Activated CD8-positive, alpha-beta memory T cell treated with anti-CD3 and anti-CD28 coated beads, Interleukin-2, amount 50 U/mL, for 48 hours (primary cell): ENCODE measurements around the gene KCNJ10.

Source experiments
- DNase-seq: peaks from one replicate; pipeline ENCODE4 v3.0.0-alpha.2; 2020

Gene KCNJ10

DNA sequence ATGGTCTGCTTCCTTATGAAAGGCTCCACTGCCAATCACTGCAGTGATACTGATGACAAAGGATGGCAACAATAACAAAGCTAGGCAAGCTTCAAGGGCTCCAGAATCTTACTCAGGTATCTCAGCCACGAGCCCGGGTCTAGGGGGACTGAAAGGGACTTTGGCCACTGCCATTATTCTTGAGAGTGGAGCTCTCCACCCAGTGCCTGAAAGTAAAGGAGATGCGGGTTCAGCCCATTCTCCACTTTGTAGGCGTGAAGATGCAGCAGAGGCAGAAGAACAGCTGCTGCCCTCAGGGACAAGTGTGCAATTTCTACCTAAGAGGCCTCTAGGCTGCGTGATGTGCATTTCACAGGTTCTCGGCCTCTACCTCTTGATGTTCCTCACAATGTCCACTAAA lies 84.5 kb downstream of the KCNJ10 start:
- no peak for DNase-seq

DNA sequence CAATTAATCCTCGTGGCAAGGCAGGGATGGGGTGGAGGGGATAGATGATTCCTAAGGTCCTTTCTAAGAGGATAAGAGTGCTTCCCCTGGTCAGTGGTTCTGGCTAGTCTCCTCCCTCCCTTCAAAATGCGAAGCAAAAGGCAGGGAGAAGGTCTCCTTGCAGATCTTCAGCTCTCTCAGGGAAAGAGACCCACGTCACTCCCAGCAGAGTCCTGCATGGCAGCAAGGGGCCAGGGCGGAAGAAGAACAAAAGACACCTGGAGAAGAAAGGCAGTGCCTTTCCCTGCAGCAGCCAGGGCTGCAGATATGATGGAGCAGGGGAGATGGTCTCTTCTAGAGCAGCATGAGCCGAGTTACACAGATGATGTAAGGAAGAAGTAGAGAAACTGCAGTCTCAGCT lies 86.3 kb downstream of the KCNJ10 start:
- no peak for DNase-seq

GRCh38 chr1:159982280-159982679 lies 87.7 kb downstream of the KCNJ10 start:
- DNase-seq, result no peak

GRCh38 chr1:159981351-159982055 lies 88.5 kb downstream of the KCNJ10 start:
- no peak for DNase-seq

GRCh38 chr1:159980786-159981185 lies 89.2 kb downstream of the KCNJ10 start:
- no peak for DNase-seq

DNA sequence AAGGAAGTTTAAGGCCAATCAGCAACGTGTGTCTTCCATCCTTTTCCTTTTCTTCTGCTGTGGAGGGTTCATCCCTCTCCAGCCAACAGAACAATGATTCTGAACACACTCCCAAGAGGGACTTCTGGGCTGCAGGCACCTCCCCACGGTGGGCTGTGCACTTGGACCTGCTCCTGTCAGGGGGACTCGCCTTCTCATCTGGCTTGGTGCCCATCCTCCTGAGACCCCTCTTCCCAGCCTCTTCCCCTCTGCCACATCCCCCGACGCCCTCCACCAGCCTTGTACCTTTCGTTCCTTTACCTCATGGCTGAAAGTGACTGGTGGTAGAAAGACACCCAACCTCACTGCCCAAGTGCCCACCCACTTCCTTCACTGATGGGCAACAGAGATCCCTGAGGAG lies 89.9 kb downstream of the KCNJ10 start:
- DNase-seq, result no peak

DNA sequence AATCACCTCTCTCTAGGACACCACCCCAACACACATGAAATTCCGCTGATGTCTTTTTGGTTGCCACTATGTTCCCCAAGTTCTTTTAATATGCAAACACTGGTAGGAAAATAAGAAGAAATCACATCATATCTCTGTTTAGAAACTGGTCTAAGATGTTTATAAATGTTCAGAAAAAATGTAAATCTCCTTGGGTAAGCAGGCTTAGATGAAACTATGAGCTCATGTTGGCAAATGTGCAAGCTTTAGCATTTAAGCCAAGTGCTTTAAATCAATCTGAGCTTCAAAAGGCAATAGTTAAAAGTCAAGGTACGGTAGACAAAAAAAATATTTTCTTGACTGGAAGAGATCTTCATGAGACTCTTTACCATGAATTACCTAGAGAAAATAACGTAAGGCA lies 90.7 kb downstream of the KCNJ10 start:
- DNase-seq, result no peak

GRCh38 chr1:159978107-159978398 lies 91.9 kb downstream of the KCNJ10 start:
- DNase-seq, result no peak

DNA sequence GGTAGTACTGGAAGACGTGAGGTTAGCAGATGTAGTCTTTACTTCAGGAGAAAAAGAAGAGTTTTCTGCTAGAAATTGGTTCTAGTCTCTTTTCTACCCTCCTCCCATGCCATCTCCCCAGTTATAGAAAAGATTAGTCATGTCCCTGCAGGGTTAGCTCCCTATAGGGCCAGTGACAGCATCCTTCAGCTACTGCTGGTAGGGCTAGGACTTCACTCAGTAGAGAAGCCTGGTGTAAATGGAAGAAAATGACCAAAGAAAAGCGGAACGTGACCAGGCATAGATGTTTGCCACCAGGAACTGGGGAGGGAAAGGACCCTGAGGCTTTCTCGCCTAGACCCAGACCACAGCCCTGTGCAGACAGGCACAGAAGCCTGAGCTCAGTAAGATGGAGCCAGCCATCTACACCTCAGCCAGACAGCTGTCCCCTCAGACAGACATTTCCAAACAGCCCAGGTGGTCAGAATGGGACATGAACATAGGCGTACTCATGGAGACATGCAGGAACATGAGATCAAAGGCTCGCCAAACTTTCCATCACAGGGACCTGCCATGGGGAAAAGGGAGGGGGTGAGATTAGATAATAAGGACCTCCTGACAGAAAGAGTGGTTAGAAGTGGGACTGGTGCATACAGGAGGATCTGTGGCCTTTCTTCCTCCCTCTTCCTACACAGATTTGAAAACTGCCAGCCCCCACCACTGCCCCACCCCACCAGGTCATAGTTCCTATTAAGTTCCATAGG lies 92.4 kb downstream of the KCNJ10 start:
- no peak for DNase-seq

DNA sequence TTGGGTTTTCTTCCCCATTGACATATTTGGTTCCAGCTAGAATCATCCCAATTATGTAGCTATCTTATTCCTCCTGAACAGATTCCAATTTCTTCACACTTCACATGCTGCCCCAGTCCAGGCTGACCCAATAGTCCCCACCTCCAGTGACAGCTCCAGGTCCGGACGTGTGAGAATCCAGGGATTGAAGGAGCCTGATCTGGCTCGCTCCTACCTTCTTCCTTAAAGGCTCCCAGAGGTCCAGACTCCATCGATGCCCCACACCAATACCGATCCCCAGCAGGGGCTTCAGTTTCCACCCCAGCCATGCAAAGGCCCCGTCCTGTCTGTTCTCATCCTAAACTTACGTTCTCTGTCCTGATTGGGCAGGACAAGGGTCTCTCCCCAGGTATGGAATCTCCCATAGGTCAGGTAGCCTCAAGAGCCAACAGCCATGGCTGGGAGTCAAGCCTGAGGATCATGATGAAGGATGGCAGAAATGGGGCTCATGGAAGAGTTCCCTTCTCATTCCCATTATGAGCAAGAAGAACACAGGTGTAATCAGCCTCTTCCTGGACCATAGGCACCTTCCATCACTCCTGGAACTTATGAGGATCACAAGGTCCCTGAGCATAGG lies 95.5 kb downstream of the KCNJ10 start:
- no peak for DNase-seq

- DNase-seq, result no peak
Observed at GRCh38 chr1:159973350-159973940, 96.5 kb downstream of the KCNJ10 start.

DNA sequence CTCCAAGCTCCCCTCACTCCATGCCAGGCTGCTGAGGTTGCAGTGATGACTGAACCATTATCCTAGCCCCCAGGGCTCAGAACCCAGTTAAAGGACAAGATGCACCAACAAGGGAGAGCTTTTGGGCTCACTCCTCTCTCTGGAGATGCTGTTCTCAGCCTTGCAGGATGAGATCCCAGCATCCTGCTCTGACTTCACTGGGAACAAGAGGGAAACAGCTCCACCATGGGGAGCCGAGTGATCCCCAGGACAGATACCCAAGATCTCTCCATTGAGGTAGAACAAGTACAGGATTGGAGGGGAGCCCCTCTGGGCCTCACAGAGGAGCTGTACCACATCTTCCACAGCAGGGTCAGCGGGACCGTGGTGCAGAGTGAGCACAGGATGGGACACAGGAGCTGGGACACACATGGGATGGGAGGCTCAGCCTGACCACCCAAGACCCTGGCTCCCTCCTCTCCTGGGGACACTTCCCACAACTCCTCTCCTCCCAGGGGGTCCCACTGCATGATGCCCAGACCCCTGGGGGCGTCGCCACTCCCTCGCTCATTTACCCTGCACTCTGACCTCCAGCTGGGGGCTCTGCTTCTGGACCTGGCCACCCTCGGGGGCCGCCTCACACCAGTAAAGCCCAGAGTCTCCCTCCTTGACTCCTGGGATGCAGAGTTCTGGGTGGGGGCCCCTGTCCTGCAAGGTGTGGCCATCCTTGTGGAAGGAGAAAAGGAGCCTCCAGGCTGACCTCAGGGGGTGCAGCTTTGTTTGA lies 97.3 kb downstream of the KCNJ10 start:
- DNase-seq, result no peak

DNA sequence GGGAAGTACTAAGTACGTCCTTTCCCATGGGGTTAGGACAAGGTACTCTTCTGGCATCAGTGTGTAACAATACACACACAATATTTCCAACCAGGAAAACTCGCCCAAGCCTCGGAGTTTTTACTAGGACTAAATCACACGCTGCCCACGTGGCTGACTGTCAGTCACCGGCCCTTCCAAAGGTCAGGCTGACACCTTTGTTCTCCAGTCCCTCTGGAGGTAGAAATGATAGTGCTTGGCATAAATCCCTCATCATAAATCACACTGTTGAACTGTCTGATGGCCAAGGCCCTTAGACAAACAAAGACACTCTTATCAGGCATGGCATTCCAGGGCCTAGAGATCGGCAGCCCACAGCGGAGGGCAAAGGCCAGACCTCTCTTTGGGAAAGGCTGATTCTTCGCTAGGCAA lies 99.0 kb downstream of the KCNJ10 start:
- DNase-seq, result no peak

GRCh38 chr1:159968901-159969300 lies 101.1 kb downstream of the KCNJ10 start:
- DNase-seq, result no peak

- DNase-seq, result no peak
Observed at GRCh38 chr1:159965263-159965662, 104.7 kb downstream of the KCNJ10 start.

GRCh38 chr1:159964144-159964543 lies 105.8 kb downstream of the KCNJ10 start:
- DNase-seq, result no peak

DNA sequence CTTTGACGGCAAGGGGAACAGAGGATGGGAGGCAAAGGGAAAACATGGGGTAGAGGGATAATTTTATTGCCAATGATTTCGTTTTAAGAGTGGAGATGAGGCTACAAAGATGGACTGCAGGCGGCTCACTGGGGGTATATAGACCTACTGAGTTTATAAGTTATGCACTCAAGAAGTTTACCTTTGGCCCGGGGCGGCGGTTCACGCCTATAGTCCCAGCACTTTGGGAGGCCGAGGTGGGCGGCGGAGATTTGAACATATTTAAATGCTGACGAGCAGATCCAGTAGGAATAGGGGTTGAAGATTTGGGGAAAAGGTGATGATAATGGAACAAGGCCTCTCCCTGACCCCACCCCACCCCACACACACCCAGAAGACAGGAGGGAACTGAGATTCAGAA lies 107.8 kb downstream of the KCNJ10 start:
- DNase-seq, result no peak

- DNase-seq, result no peak
Observed at GRCh38 chr1:159961636-159962035, 108.3 kb downstream of the KCNJ10 start.

DNA sequence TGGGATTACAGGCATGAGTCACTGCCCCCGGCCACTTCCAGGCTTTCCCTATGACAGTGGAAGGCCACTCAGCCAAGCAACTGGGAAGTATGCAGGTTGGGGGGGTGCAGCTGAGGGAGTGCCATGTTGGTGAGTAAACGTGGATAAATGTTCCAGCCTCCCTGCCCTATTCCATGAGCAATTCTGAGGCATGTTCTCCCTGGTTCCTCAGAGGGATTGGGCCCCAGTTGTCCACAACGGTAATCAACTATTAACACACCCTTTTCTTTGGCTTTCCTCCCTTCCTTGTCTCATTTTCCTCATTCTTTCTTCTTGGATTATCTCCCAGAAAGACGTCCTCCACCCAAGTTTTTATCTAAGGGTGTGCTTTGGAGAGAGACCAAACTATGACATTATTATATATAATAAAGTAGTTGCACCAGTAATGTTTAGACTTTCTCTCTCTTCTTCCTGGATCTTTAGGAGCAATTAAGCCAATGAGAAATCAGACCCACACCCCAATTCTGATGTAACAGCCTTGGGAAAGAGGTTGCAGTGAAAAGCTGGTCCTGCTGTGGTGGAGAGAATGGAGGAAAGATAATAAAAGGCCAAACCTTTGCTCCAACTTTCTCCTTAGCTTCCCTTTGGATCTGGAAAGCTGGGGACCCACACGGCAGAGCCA lies 109.1 kb downstream of the KCNJ10 start:
- no peak for DNase-seq

DNA sequence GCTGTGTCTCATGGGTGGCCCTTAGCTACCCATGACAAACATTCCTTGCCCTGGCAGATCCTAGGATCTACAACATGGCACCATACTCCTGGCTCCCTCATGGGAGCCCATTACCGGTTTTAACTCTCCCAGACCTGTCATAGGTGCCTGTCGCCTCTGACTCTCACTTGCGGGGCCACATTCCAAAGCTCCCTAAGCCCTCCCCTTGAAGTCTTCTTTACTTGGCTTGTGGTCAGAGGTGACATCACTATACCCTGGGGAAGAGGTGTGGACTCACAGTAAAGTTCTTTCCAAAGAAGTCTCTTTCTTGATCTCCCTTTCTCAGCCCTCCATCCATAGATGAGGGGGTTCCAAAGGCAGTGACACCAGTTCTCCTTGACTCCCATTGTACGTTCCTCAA lies 110.5 kb downstream of the KCNJ10 start:
- DNase-seq, result no peak

DNA sequence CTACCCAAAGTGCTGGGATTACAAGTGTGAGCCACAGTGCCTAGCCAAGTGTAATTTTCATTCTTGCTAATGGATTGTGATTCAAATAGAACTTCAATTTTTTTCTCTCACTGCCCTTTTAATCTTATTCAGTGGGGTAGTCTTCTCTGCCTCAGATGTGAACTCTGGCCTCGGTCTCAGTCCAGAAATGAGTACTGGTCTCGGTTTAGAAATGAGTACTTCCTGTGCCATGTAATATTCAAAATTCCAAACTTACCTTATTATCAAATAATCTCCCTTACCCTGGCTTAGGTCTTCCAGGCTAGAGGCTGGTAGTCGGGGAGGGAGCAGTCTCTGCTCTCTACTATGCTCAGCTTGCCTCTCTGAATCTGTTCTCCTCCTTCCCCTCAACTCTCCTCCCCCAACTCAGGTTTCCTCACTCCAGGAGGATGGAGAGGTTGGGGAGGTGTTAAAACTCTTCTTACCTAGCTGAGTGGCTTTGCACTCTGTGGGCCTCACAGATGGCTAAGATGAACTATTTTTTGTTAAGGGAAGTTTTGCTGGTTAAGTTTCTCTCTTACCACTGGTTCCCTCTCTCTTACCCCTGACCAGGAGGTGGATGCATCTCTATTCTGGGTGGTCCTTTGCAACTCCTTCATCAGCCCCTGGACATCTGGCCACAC lies 111.1 kb downstream of the KCNJ10 start:
- DNase-seq, result no peak

DNA sequence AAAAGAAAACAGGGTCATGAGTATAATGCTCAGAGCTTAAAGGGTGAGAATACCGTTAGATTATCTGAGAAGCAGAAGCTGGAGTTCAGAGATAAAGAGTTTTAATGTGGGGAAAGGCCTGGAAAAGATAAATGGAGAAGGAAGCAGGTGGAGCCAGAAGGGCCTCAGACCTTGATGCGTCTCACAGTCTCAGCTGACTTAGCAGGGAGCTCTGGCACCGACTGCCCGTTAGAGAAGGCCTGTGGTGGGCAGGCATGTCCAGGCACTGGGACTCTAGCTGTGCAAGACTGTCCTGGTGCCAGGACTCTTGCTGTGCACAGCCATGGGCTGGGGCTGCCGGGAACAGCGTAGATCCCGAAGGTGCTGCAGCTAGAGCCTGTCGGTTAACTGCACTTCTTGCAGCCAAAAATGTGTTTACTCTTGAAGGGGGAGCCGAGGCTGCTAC lies 112.1 kb downstream of the KCNJ10 start:
- no peak for DNase-seq
